Thyroid gland (tissue), 4 donors: ENCODE results near the gene DLG1. TPM values are rescaled to one million over a fixed set of nuclear protein-coding genes. Genes with fewer than 3 reads are reported as not detected.

Source experiments
- DNase-seq, 2 donors: peaks; one replicate each; pipeline ENCODE4 v3.0.0-alpha.2; 2019
- H3K27ac ChIP-seq, 3 donors: fragments of 200-600 bp; sonication (generic); 1 replicate in 2 of 3; 2 replicates in 1 of 3; pipeline ENCODE4 v1.5.1; 2016 to 2019; ENCODE audit warnings: mild to moderate bottlenecking in 1 of 3, moderate library complexity in 1 of 3
- H3K27me3 ChIP-seq: fragments of 200-600 bp; sonication (generic); one replicate; pipeline ENCODE4 v1.5.1; 2019
- H3K36me3 ChIP-seq, 2 donors: fragments of 200-600 bp; sonication (generic); one replicate each; pipeline ENCODE4 v1.5.1; 2016 to 2019
- H3K4me1 ChIP-seq, 2 donors: fragments of 200-600 bp; sonication (generic); one replicate each; pipeline ENCODE4 v1.5.1; 2017 to 2019
- H3K4me3 ChIP-seq, 3 donors: fragments of 200-600 bp; sonication (generic); replicated peaks in 1 of 3; 1 replicate in 2 of 3; 2 replicates in 1 of 3; pipeline ENCODE4 v1.5.1; 2016; ENCODE audit warnings: mild to moderate bottlenecking in 1 of 3
- H3K9me3 ChIP-seq: fragments of 200-600 bp; sonication (generic); one replicate; pipeline ENCODE4 v1.5.1; 2017
- POLR2A ChIP-seq, 2 donors: fragments of 450-650 bp; IDR thresholded peaks; one replicate each; pipeline ENCODE4 v1.6.1; 2017; ENCODE audit warnings: antibody characterized with exemption in 2 of 2, mild to moderate bottlenecking in 2 of 2, moderate library complexity in 1 of 2
- WGBS, 2 donors: methylation state at CpG; one replicate each; pipeline ENCODE4 v1.1.5; 2017; 5-methylcytosine and 5-hydroxymethylcytosine counted together
- intact Hi-C: fragments of 100-400 bp; cut with DNase I; formaldehyde crosslinking; loops from one replicate; pipeline ENCODE4 v1.15.1; 2023
- total RNA-seq, 4 donors: library from RNA; depleted of rRNA; stranded (reverse); fragments of >200 nt; gene quantifications; one replicate each; pipeline ENCODE4 v1.2.3, GENCODE V29; 2016
- TF ChIP-seq, protein P1 (sequence below), 6 experiments: fragments of 200-600 bp in 3 of 6; fragments of 450-650 bp in 3 of 6; sonication (generic) in 3 of 6; IDR thresholded peaks; one replicate each; pipeline ENCODE4 v1.5.1; 2016 to 2019; ENCODE audit warnings: antibody characterized with exemption in 6 of 6, mild to moderate bottlenecking in 2 of 6, inconsistent platforms in 1 of 6, moderate library complexity in 1 of 6

The DLG1 gene
- total RNA-seq, 4 donors from 2014 or later: 111 to 233 (median 174) TPM

DNA sequence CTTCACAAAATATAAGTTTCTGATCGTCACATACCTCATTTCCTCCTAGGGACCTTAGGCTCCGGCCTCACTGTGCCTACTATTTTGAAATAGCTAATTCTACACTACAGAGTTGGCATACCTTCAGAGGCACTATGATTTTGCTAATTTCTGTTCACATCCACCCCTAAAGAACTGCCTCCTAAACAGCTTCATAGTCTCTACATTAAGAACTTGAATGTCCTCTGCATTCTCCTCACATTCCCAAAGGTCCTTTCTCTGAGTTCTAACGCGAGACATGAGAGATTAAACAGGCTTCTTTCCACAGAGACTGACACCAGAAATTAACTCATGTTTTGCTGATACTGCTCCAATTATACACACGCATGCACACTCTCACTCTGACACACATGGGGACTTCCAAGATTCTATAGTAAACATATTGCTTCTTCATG, 75.5 kb downstream of the DLG1 start:
- H3K4me3 ChIP-seq: no peak overlapping the region
- no peak for DNase-seq
- TF ChIP-seq POLR2A (IDR thresholded peaks at IDR 0.05): no peak
- TF ChIP-seq, protein P1, sequence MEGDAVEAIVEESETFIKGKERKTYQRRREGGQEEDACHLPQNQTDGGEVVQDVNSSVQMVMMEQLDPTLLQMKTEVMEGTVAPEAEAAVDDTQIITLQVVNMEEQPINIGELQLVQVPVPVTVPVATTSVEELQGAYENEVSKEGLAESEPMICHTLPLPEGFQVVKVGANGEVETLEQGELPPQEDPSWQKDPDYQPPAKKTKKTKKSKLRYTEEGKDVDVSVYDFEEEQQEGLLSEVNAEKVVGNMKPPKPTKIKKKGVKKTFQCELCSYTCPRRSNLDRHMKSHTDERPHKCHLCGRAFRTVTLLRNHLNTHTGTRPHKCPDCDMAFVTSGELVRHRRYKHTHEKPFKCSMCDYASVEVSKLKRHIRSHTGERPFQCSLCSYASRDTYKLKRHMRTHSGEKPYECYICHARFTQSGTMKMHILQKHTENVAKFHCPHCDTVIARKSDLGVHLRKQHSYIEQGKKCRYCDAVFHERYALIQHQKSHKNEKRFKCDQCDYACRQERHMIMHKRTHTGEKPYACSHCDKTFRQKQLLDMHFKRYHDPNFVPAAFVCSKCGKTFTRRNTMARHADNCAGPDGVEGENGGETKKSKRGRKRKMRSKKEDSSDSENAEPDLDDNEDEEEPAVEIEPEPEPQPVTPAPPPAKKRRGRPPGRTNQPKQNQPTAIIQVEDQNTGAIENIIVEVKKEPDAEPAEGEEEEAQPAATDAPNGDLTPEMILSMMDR (IDR thresholded peaks at IDR 0.05): no peak
- intact Hi-C loops: no loop called here
- H3K27me3 ChIP-seq: no peaks in the 10 kb centered on the region
- no peaks in the 10 kb centered on the region for H3K36me3 ChIP-seq
- no peaks in the 10 kb centered on the region for H3K9me3 ChIP-seq
- peak overlapping the region in 1 of 3 donors; percentile 4 for H3K27ac ChIP-seq
- H3K4me1 ChIP-seq: peaks cover under 1 to 48% of the 10 kb centered on the region in 2 donors
- 47 to 57% methylated on average over 5 of the region's 5 CpGs for WGBS, 2 donors

DNA sequence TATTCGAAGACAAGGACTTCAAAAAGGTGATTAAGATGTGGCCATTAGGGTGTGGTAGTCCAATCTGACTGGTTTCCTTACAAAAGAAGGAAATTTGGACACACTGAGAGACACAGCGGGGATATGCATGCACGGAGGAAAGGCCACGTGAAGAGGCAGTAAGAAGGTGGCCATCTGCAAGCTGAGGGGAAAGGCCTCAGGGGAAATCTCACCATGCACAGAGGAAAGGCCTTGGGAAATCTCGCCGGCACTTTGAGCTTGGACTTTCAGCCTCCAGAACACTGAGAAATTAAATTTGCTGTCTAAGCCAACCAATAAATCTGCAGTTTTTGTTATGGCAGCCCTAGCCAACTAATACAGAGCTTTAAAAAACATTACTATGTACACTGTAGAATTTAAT, 78.8 kb downstream of the DLG1 start:
- no peaks in the 10 kb centered on the region for H3K9me3 ChIP-seq
- DNase-seq: no peak
- no peak overlapping the region for H3K4me3 ChIP-seq
- 91% methylated on average over 6 of the region's 6 CpGs for WGBS, 2 donors
- no peaks in the 10 kb centered on the region for H3K27me3 ChIP-seq
- no peak for TF ChIP-seq POLR2A (IDR thresholded peaks at IDR 0.05)
- TF ChIP-seq, protein P1 (IDR thresholded peaks at IDR 0.05): no peak
- H3K36me3 ChIP-seq: no peaks in the 10 kb centered on the region
- H3K27ac ChIP-seq: no peak overlapping the region
- H3K4me1 ChIP-seq: peaks cover 0 to 28% of the 10 kb centered on the region in 2 donors
- intact Hi-C loops: no loop called here

DNA sequence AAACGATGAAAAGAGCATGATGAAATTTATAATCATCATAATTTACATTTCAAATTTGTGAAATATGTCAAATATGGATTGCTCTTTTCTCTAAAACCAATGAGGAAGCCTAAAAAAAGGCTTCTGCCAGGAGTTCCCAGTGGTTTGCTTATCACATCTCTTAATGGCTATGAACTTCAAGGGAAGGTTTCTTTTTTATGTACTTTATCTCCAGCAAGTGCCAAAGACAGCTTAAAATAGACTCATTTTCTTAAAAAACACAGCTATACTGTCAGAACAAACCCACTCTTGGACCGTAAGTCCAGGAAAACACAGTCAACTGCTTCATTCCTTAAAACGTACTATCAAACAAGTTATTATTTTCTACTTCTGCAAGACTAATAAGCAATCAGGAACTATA, 80.2 kb downstream of the DLG1 start:
- Histone ChIP-seq H3K4me3 (no peak overlapping the region), H3K36me3 (no peaks in the 10 kb centered on the region), H3K27ac (no peak overlapping the region), H3K4me1 (peaks cover 0 to 28% of the 10 kb centered on the region in 2 donors), H3K27me3 (no peaks in the 10 kb centered on the region), H3K9me3 (no peaks in the 10 kb centered on the region)
- WGBS, 2 donors: 86 to 92% methylated on average over 3 of the region's 3 CpGs
- no peak for TF ChIP-seq POLR2A (IDR thresholded peaks at IDR 0.05)
- TF ChIP-seq, protein P1 (IDR thresholded peaks at IDR 0.05): no peak
- intact Hi-C loops: no loop called here
- DNase-seq: no peak

DNA sequence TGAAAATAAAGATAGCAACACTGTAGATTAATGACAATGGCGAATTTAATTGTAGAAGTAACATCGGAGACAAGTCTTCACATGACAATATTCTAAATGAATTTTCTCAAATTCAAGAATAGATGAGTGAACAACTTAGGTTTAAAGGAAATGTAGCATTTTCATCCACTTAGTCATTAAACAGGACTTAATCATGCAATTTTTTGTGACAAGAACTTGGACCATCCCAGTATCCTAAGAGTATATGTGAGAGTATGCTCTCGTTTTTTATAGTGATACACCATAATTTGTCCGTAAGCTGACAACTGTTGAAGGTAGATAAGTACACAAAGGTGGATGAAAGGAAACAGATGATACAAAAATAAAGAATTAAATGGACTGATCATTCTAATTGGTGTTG, 81.5 kb downstream of the DLG1 start:
- no peak for TF ChIP-seq POLR2A (IDR thresholded peaks at IDR 0.05)
- TF ChIP-seq, protein P1 (IDR thresholded peaks at IDR 0.05): no peak
- Histone ChIP-seq H3K4me1 (peaks cover 0 to 15% of the 10 kb centered on the region in 2 donors), H3K9me3 (no peaks in the 10 kb centered on the region), H3K27ac (no peak overlapping the region), H3K27me3 (no peaks in the 10 kb centered on the region), H3K4me3 (no peak overlapping the region), H3K36me3 (no peaks in the 10 kb centered on the region)
- DNase-seq: no peak
- 93 to 95% methylated on average over 4 of the region's 4 CpGs for WGBS, 2 donors
- intact Hi-C loops: no loop called here

DNA sequence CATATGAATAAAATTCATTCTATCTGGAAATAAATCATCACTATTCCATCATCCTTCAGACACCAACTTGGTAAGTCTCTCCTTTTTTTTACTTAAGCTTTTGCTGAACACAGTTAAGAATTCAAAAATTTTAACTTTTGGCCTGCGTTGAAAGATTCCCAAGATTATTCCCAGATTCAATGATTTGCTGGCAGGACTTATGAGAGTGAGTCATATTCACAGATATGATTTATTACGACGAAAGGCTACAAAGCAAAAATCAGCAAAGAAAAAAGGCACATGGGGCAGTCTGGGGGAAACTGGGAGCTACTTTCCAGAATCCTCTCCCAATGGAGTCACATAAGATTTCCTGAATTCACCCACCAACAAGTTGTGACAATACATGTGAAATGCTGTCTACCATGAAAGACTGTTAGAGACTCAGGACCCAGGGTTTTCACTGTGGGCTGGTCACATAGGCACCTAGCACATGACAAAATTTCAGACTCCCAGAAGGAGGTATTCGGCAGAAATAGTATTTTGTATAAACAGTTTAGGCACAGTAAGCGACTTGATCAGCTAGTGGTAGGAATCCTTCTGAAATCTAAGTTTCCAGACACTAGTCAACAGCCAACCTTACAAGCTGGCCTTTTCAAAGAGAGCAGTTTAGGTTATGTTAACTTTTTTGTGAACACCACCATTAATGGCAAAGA, 82.1 kb downstream of the DLG1 start:
- Histone ChIP-seq H3K4me1 (peaks cover 0 to 9% of the 10 kb centered on the region in 2 donors), H3K36me3 (no peaks in the 10 kb centered on the region), H3K27me3 (no peaks in the 10 kb centered on the region), H3K27ac (no peak overlapping the region), H3K9me3 (no peaks in the 10 kb centered on the region), H3K4me3 (no peak overlapping the region)
- intact Hi-C loops: no loop called here
- WGBS, 2 donors: 70 to 82% methylated on average over 5 of the region's 5 CpGs
- no peak for TF ChIP-seq POLR2A (IDR thresholded peaks at IDR 0.05)
- TF ChIP-seq, protein P1 (IDR thresholded peaks at IDR 0.05): no peak
- no peak for DNase-seq
